ENCODE results near the gene PPP2R2C. TPM values are rescaled to one million over a fixed set of nuclear protein-coding genes. Genes with fewer than 3 reads are reported as not detected.
A peak's percentile ranks its signal among the peaks of the same experiment; 100 is the strongest.

PPP2R2C gene
- total and polyA plus RNA-seq, 11 donors = 0.22 to 20.0 (median 6.8) TPM

GRCh38 chr4:6365545-6366086 lies 106.8 kb downstream of the PPP2R2C start:
- no peak for TF ChIP-seq CTCF (IDR thresholded peaks at IDR 0.05)
- no peak for TF ChIP-seq POLR2A (IDR thresholded peaks at IDR 0.05)
- H3K4me1 ChIP-seq = no peaks in the 10 kb centered on the region
- intact Hi-C loops (cut with DNase I) = no loop called here
- no peak overlapping the region for H3K4me3 ChIP-seq
- peaks cover 0 to 26% (median 5%) of the 10 kb centered on the region in 9 donors for H3K27me3 ChIP-seq
- WGBS, 4 donors = 70 to 75% (median 72%) methylated on average over 13 of the region's 13 CpGs
- H3K36me3 ChIP-seq = no peaks in the 10 kb centered on the region
- no peak for ATAC-seq
- DNase-seq = peak in 1 of 5 donors; percentile 36
- H3K27ac ChIP-seq = no peak overlapping the region
- no peaks in the 10 kb centered on the region for H3K9me3 ChIP-seq

- H3K4me3 ChIP-seq = no peak overlapping the region
- intact Hi-C loops (cut with DNase I) = no loop called here
- ATAC-seq = no peak
- DNase-seq = peak in 1 of 5 donors; percentile 24
- H3K9me3 ChIP-seq = no peaks in the 10 kb centered on the region
- H3K4me1 ChIP-seq = no peaks in the 10 kb centered on the region
- WGBS, 4 donors = 75 to 87% (median 83%) methylated on average over 8 of the region's 8 CpGs
- H3K27ac ChIP-seq = no peak overlapping the region
- peaks cover 0 to 29% (median 5%) of the 10 kb centered on the region in 9 donors for H3K27me3 ChIP-seq
- no peaks in the 10 kb centered on the region for H3K36me3 ChIP-seq
- no peak for TF ChIP-seq POLR2A (IDR thresholded peaks at IDR 0.05)
- TF ChIP-seq CTCF (IDR thresholded peaks at IDR 0.05) = no peak
These were observed 107.8 kb downstream of the PPP2R2C start for GRCh38 chr4:6364581-6364980.

GRCh38 chr4:6364146-6364545 lies 108.3 kb downstream of the PPP2R2C start:
- Histone ChIP-seq H3K27me3 (peaks cover 0 to 29% (median 3%) of the 10 kb centered on the region in 9 donors), H3K4me1 (no peaks in the 10 kb centered on the region), H3K4me3 (no peak overlapping the region), H3K36me3 (no peaks in the 10 kb centered on the region), H3K27ac (no peak overlapping the region), H3K9me3 (no peaks in the 10 kb centered on the region)
- TF ChIP-seq CTCF (IDR thresholded peaks at IDR 0.05) (no peak), POLR2A (IDR thresholded peaks at IDR 0.05) (no peak)
- ATAC-seq = no peak
- intact Hi-C loops (cut with DNase I) = no loop called here
- peak in 1 of 5 donors; percentile 14 for DNase-seq
- 65 to 70% (median 67%) methylated on average over 6 of the region's 6 CpGs for WGBS, 4 donors

GRCh38 chr4:6362896-6363295 lies 109.5 kb downstream of the PPP2R2C start:
- peak in 3 of 5 donors; percentile 33 to 60 (median 46) for DNase-seq
- 14 to 22% (median 20%) methylated on average over 8 of the region's 8 CpGs for WGBS, 4 donors
- TF ChIP-seq POLR2A (IDR thresholded peaks at IDR 0.05) (no peak), CTCF (IDR thresholded peaks at IDR 0.05) (no peak)
- H3K4me3 ChIP-seq = no peak overlapping the region
- intact Hi-C loops (cut with DNase I) = no loop called here
- no peaks in the 10 kb centered on the region for H3K4me1 ChIP-seq
- no peaks in the 10 kb centered on the region for H3K36me3 ChIP-seq
- H3K27me3 ChIP-seq = peaks cover 0 to 24% (median 0%) of the 10 kb centered on the region in 9 donors
- H3K27ac ChIP-seq = no peak overlapping the region
- ATAC-seq = peak in 1 of 4 donors; percentile 39
- H3K9me3 ChIP-seq = no peaks in the 10 kb centered on the region

All from heart left ventricle (tissue), 16 donors.